ENCODE data around the gene IL22RA1. TPM values are rescaled to one million over a fixed set of nuclear protein-coding genes. Genes with fewer than 3 reads are reported as not detected.

Gene IL22RA1
- total and polyA plus RNA-seq, 10 of the 15 experiments (the other 5 are each of a cell fraction or from before 2014, with no cell fraction given): not detected

- no peak for TF ChIP-seq RAD51 (IDR thresholded peaks at IDR 0.05)
- no peak for TF ChIP-seq RCOR1 (conservative IDR thresholded peaks at IDR 0.05; ENCODE audit: low read depth, low read length)
- TF ChIP-seq EGR1 (IDR thresholded peaks at IDR 0.05; ENCODE audit: borderline replicate concordance in 1 of 2, low read depth in 2 of 2, low read length in 2 of 2): peak; percentile 42 to 97
- TF ChIP-seq CHD2 (IDR thresholded peaks at IDR 0.05; ENCODE audit: borderline replicate concordance, low read depth, low read length): no peak
- no peak for TF ChIP-seq ZSCAN29 (IDR thresholded peaks at IDR 0.05)
- TF ChIP-seq DPF2 (IDR thresholded peaks at IDR 0.05): no peak; the same call in 1 of the 2 replicates
- peak; percentile 40 for TF ChIP-seq MEF2B (IDR thresholded peaks at IDR 0.05; ENCODE audit: partially characterized antibody, poor library complexity, severe bottlenecking)
Measured at GRCh38 chr1:24189528-24189927, 46.6 kb upstream of the IL22RA1 start (continued).

GRCh38 chr1:24186993-24187790 lies 44.3 kb upstream of the IL22RA1 start, which contains the start of gene IFNLR1:
Gene IFNLR1 (minus strand): TSS chr1:24187289. CDS start chr1:24187248, 41 bp downstream.
- ATAC-seq: peak; percentile 52
- Histone ChIP-seq H3K4me1 (ENCODE audit: control insufficient read depth, insufficient read depth, low read length) (peaks cover 47% of the 10 kb centered on the region), H3K36me3 (ENCODE audit: control insufficient read depth in 2 of 2, insufficient read depth in 2 of 2, low read length in 1 of 2) (no peaks in the 10 kb centered on the region), H3K9ac (ENCODE audit: control insufficient read depth, insufficient read depth, low read length) (peak within 1 kb of the TSS; percentile 74), H3K79me2 (ENCODE audit: control insufficient read depth, insufficient read depth, low read length) (no peaks in the 10 kb centered on the region; the same call in 1 of the 2 replicates), H3K4me2 (ENCODE audit: control insufficient read depth, insufficient read depth) (peak within 1 kb of the TSS; percentile 92), H3K9me3 (replicated peaks; ENCODE audit: control insufficient read depth, insufficient read depth, low read length) (no peaks in the 10 kb centered on the region; the same call in 2 of the 3 replicates), H4K20me1 (ENCODE audit: control insufficient read depth, insufficient read depth) (no peaks in the 10 kb centered on the region), H2AFZ (ENCODE audit: control insufficient read depth, low read depth, low read length) (peak within 1 kb of the TSS; percentile 58), H3K27me3 (replicated peaks in 1 of 2; ENCODE audit: control insufficient read depth in 2 of 2, insufficient read depth in 2 of 2, low read length in 1 of 2) (peaks cover 0 to 4% of the 10 kb centered on the region in 2 experiments; a peak in 2 of 4 replicates), H3K27ac (ENCODE audit: control insufficient read depth, insufficient read depth) (peak within 1 kb of the TSS; percentile 5; the same call in 1 of the 2 replicates), H3K4me3 (peak within 1 kb of the TSS; percentile 71; the same call in 1 of the 2 replicates)
- no peak for FAIRE-seq
- 4% methylated on average over 36 of the region's 74 CpGs for WGBS (ENCODE audit: insufficient coverage, insufficient replicate concordance, low lambda C conversion rate, missing lambda C conversion rate)
- DNase-seq (ENCODE audit: low read depth, low spot score): no peak
- ChIA-PET CTCF (interaction anchor here (0.7 to 1.9 kb wide), 4 partner anchors 9 to 204 kb away, joined by 3 to 9 read pairs (median 4); no protein-coding TSS in a partner anchor), POLR2A (no interaction called here), RAD21 (ENCODE audit: unreplicated experiment) (interaction anchor here (3.0 kb wide), 1 partner anchor 12 kb away, joined by 15 read pairs; no protein-coding TSS in a partner anchor), SMC1A (ENCODE audit: uncharacterized antibody, unreplicated experiment) (no interaction called here)
- no TSS peak for BruUV-seq (replicated peaks)
- intact Hi-C loops (cut with micrococcal nuclease; ENCODE audit: unreplicated experiment) (no loop called here), in situ Hi-C loops (cut with MboI) (no loop called here)
- TF ChIP-seq TAF1 (IDR thresholded peaks at IDR 0.05; ENCODE audit: borderline replicate concordance, low read depth, low read length) (peak; percentile 17; the same call in 1 of the 2 replicates), IKZF1 (conservative IDR thresholded peaks at IDR 0.05) (0 out of 2 replicates have a peak, but pooled peaks have one; percentile 62), SMAD1 (IDR thresholded peaks at IDR 0.05; ENCODE audit: low read depth, partially characterized antibody) (no peak), PKNOX1 (IDR thresholded peaks at IDR 0.05) (0 out of 2 replicates have a peak, but pooled peaks have one; percentile 28), BCL3 (IDR thresholded peaks at IDR 0.05; ENCODE audit: borderline replicate concordance, insufficient read depth, low read depth, low read length, poor library complexity, severe bottlenecking) (peak; percentile 60), USF1 (IDR thresholded peaks at IDR 0.05; ENCODE audit: borderline replicate concordance, extremely low read length, insufficient read depth, low read depth, low read length) (peak; percentile 34), KDM1A (IDR thresholded peaks at IDR 0.05; ENCODE audit: borderline replicate concordance) (no peak), IKZF2 (IDR thresholded peaks at IDR 0.05) (peak in 1 of 2 experiments; percentile 21; a peak in 1 of 4 replicates), HDAC6 (IDR thresholded peaks at IDR 0.05; ENCODE audit: unreplicated experiment) (no peak), EED (IDR thresholded peaks at IDR 0.05; ENCODE audit: low read depth) (no peak), ZNF622 (IDR thresholded peaks at IDR 0.05) (no peak)
